SU-DHL-6 (cell line): ENCODE data around the gene HOXA5.

Experiments used
- CTCF ChIP-seq: fragments of 200-600 bp; sonication (generic); IDR thresholded peaks from one replicate; pipeline ENCODE4 v1.5.1; 2017; ENCODE audit warnings: antibody characterized with exemption, mild to moderate bottlenecking, low read length, moderate library complexity; ENCODE audit not compliant: insufficient read depth, poor library complexity, severe bottlenecking
- EZH2phosphoT487 ChIP-seq: fragments of 200-600 bp; sonication (generic), shearing (Covaris generic); conservative IDR thresholded peaks from 2 replicates; pipeline ENCODE4 v1.6.1; 2018; ENCODE audit warnings: mild to moderate bottlenecking, antibody characterized with exemption, low read length, moderate library complexity, mixed read lengths

GRCh38 chr7:27152816-27153442 is 9.4 kb upstream of the HOXA5 start:
- no peak for TF ChIP-seq CTCF
- no peak for TF ChIP-seq EZH2phosphoT487
